ENCODE measurements around the gene SZRD1.

Gene SZRD1

GRCh38 chr1:16369821-16370220, 2.8 kb downstream of the SZRD1 start:
- TF ChIP-seq EZH2phosphoT487 (IDR thresholded peaks at IDR 0.05; ENCODE audit: low read depth) = no peak
- no peak for TF ChIP-seq CTCF (IDR thresholded peaks at IDR 0.05; ENCODE audit: low read depth, low read length)
- H3K4me2 ChIP-seq (ENCODE audit: low read length) = no peak overlapping the region
- H4K20me1 ChIP-seq (ENCODE audit: insufficient read depth, low read length) = peaks cover 58% of the 10 kb centered on the region
- H3K79me2 ChIP-seq (ENCODE audit: low read length) = peaks cover 71% of the 10 kb centered on the region
- peaks cover 9% of the 10 kb centered on the region for H3K4me1 ChIP-seq (ENCODE audit: low read length)
- no peaks in the 10 kb centered on the region for H3K27me3 ChIP-seq (ENCODE audit: low read depth, low read length)
- H3K9ac ChIP-seq (ENCODE audit: low read length) = no peak overlapping the region
- H3K27ac ChIP-seq (ENCODE audit: low read length) = no peak overlapping the region
- no peak overlapping the region for H3K4me3 ChIP-seq (ENCODE audit: low read length)
- no peak overlapping the region for H2AFZ ChIP-seq (ENCODE audit: low read depth, low read length)
- H3K9me3 ChIP-seq (ENCODE audit: insufficient read depth, low read length) = no peaks in the 10 kb centered on the region
- H3K36me3 ChIP-seq (replicated peaks; ENCODE audit: low read depth, low read length) = peaks cover 7% of the 10 kb centered on the region

GRCh38 chr1:16371725-16372124, 4.7 kb downstream of the SZRD1 start:
- Histone ChIP-seq H4K20me1 (ENCODE audit: insufficient read depth, low read length) (peaks cover 73% of the 10 kb centered on the region), H3K27me3 (ENCODE audit: low read depth, low read length) (no peaks in the 10 kb centered on the region), H3K4me3 (ENCODE audit: low read length) (no peak overlapping the region), H2AFZ (ENCODE audit: low read depth, low read length) (no peak overlapping the region), H3K9me3 (ENCODE audit: insufficient read depth, low read length) (no peaks in the 10 kb centered on the region), H3K4me1 (ENCODE audit: low read length) (peaks cover 7% of the 10 kb centered on the region), H3K79me2 (ENCODE audit: low read length) (peaks cover 90% of the 10 kb centered on the region), H3K9ac (ENCODE audit: low read length) (no peak overlapping the region), H3K27ac (ENCODE audit: low read length) (no peak overlapping the region), H3K36me3 (replicated peaks; ENCODE audit: low read depth, low read length) (peaks cover 7% of the 10 kb centered on the region), H3K4me2 (ENCODE audit: low read length) (no peak overlapping the region)
- TF ChIP-seq CTCF (IDR thresholded peaks at IDR 0.05; ENCODE audit: low read depth, low read length) = no peak
- TF ChIP-seq EZH2phosphoT487 (IDR thresholded peaks at IDR 0.05; ENCODE audit: low read depth) = no peak

- H2AFZ ChIP-seq (ENCODE audit: low read depth, low read length) = no peak overlapping the region
- H3K36me3 ChIP-seq (replicated peaks; ENCODE audit: low read depth, low read length) = peaks cover 7% of the 10 kb centered on the region
- no peaks in the 10 kb centered on the region for H3K27me3 ChIP-seq (ENCODE audit: low read depth, low read length)
- peaks cover 7% of the 10 kb centered on the region for H3K4me1 ChIP-seq (ENCODE audit: low read length)
- H3K9me3 ChIP-seq (ENCODE audit: insufficient read depth, low read length) = no peaks in the 10 kb centered on the region
- H3K79me2 ChIP-seq (ENCODE audit: low read length) = peaks cover 96% of the 10 kb centered on the region
- peaks cover 82% of the 10 kb centered on the region for H4K20me1 ChIP-seq (ENCODE audit: insufficient read depth, low read length)
- H3K9ac ChIP-seq (ENCODE audit: low read length) = no peak overlapping the region
- no peak for TF ChIP-seq EZH2phosphoT487 (IDR thresholded peaks at IDR 0.05; ENCODE audit: low read depth)
- TF ChIP-seq CTCF (IDR thresholded peaks at IDR 0.05; ENCODE audit: low read depth, low read length) = no peak
- no peak overlapping the region for H3K4me3 ChIP-seq (ENCODE audit: low read length)
- H3K27ac ChIP-seq (ENCODE audit: low read length) = no peak overlapping the region
- no peak overlapping the region for H3K4me2 ChIP-seq (ENCODE audit: low read length)
Measured at GRCh38 chr1:16372535-16373285, 5.7 kb downstream of the SZRD1 start.

- peaks cover 78% of the 10 kb centered on the region for H4K20me1 ChIP-seq (ENCODE audit: insufficient read depth, low read length)
- no peaks in the 10 kb centered on the region for H3K4me1 ChIP-seq (ENCODE audit: low read length)
- TF ChIP-seq CTCF (IDR thresholded peaks at IDR 0.05; ENCODE audit: low read depth, low read length) (no peak), EZH2phosphoT487 (IDR thresholded peaks at IDR 0.05; ENCODE audit: low read depth) (no peak)
- H3K4me2 ChIP-seq (ENCODE audit: low read length) = no peak overlapping the region
- H2AFZ ChIP-seq (ENCODE audit: low read depth, low read length) = no peak overlapping the region
- H3K9ac ChIP-seq (ENCODE audit: low read length) = no peak overlapping the region
- no peak overlapping the region for H3K27ac ChIP-seq (ENCODE audit: low read length)
- no peaks in the 10 kb centered on the region for H3K9me3 ChIP-seq (ENCODE audit: insufficient read depth, low read length)
- H3K36me3 ChIP-seq (replicated peaks; ENCODE audit: low read depth, low read length) = peaks cover 4% of the 10 kb centered on the region
- no peak overlapping the region for H3K4me3 ChIP-seq (ENCODE audit: low read length)
- peaks cover 96% of the 10 kb centered on the region for H3K79me2 ChIP-seq (ENCODE audit: low read length)
- no peaks in the 10 kb centered on the region for H3K27me3 ChIP-seq (ENCODE audit: low read depth, low read length)
Measured at GRCh38 chr1:16374266-16374665, 7.2 kb downstream of the SZRD1 start.

Measured in OCI-LY3 (cell line).